Measurements from ENCODE around the gene CCDC18. TPM values are rescaled to one million over a fixed set of nuclear protein-coding genes. Genes with fewer than 3 reads are reported as not detected.
"Not testable (repeated sequence)": the region's sequence is repeated elsewhere in the genome, so short reads cannot be mapped to it uniquely, and the experiment has no call there.

CCDC18 gene
- total RNA-seq, 1 donor from 2014 or later, result 1.4 TPM

- Histone ChIP-seq H3K9me3 (no peaks in the 10 kb centered on the region), H3K36me3 (peaks cover 8 to 42% of the 10 kb centered on the region in 2 donors), H3K27ac (no peak overlapping the region), H3K4me1 (no peaks in the 10 kb centered on the region), H3K4me3 (no peak overlapping the region), H3K27me3 (no peaks in the 10 kb centered on the region)
- intact Hi-C loops (cut with DNase I), result no loop called here
- no peak for DNase-seq (ENCODE audit: low spot score in 2 of 2)
- TF ChIP-seq CTCF (IDR thresholded peaks at IDR 0.05), result no peak
Observed at GRCh38 chr1:93151474-93151873, 29.1 kb upstream of the CCDC18 start.

GRCh38 chr1:93152835-93153234 is 27.7 kb upstream of the CCDC18 start:
- H3K4me1 ChIP-seq, result no peaks in the 10 kb centered on the region
- TF ChIP-seq CTCF (IDR thresholded peaks at IDR 0.05), result no peak

GRCh38 chr1:93154898-93155297 is 25.6 kb upstream of the CCDC18 start:
- intact Hi-C loops (cut with DNase I), result no loop called here
- no peak overlapping the region for H3K4me3 ChIP-seq
- H3K36me3 ChIP-seq, result peaks cover 26 to 68% of the 10 kb centered on the region in 2 donors
- H3K27ac ChIP-seq, result no peak overlapping the region
- no peak for DNase-seq (ENCODE audit: low spot score in 2 of 2)
- TF ChIP-seq CTCF (IDR thresholded peaks at IDR 0.05), result no peak
- no peaks in the 10 kb centered on the region for H3K27me3 ChIP-seq
- no peaks in the 10 kb centered on the region for H3K9me3 ChIP-seq
- H3K4me1 ChIP-seq, result no peaks in the 10 kb centered on the region

More at GRCh38 chr1:93152835-93153234, 27.7 kb upstream of the CCDC18 start:
- Histone ChIP-seq H3K27ac (no peak overlapping the region), H3K9me3 (no peaks in the 10 kb centered on the region), H3K36me3 (peaks cover 15 to 52% of the 10 kb centered on the region in 2 donors), H3K4me3 (no peak overlapping the region), H3K27me3 (no peaks in the 10 kb centered on the region)
- intact Hi-C loops (cut with DNase I), result no loop called here
- no peak for DNase-seq (ENCODE audit: low spot score in 2 of 2)

GRCh38 chr1:93155335-93155734 is 25.2 kb upstream of the CCDC18 start:
- no peaks in the 10 kb centered on the region for H3K4me1 ChIP-seq
- DNase-seq (ENCODE audit: low spot score in 2 of 2), result no peak
- intact Hi-C loops (cut with DNase I), result no loop called here
- H3K36me3 ChIP-seq, result peaks cover 26 to 71% of the 10 kb centered on the region in 2 donors
- H3K27me3 ChIP-seq, result no peaks in the 10 kb centered on the region
- H3K4me3 ChIP-seq, result no peak overlapping the region
- TF ChIP-seq CTCF (IDR thresholded peaks at IDR 0.05), result no peak
- no peaks in the 10 kb centered on the region for H3K9me3 ChIP-seq
- H3K27ac ChIP-seq, result no peak overlapping the region

- H3K36me3 ChIP-seq, result peaks cover 26 to 45% of the 10 kb centered on the region in 2 donors
- no peak overlapping the region for H3K27ac ChIP-seq
- no peaks in the 10 kb centered on the region for H3K9me3 ChIP-seq
- H3K4me1 ChIP-seq, result no peaks in the 10 kb centered on the region
- no peak for DNase-seq (ENCODE audit: low spot score in 2 of 2)
- intact Hi-C loops (cut with DNase I), result no loop called here
- H3K27me3 ChIP-seq, result no peaks in the 10 kb centered on the region
- no peak for TF ChIP-seq CTCF (IDR thresholded peaks at IDR 0.05)
- H3K4me3 ChIP-seq, result no peak overlapping the region
Observed at GRCh38 chr1:93159337-93159736, 21.2 kb upstream of the CCDC18 start.

GRCh38 chr1:93163314-93163713 is 17.2 kb upstream of the CCDC18 start:
- H3K27me3 ChIP-seq; H3K27ac ChIP-seq; H3K4me1 ChIP-seq; DNase-seq (ENCODE audit: low spot score in 2 of 2); H3K4me3 ChIP-seq; intact Hi-C loops (cut with DNase I): not testable (repeated sequence)
- H3K36me3 ChIP-seq, result peaks cover 8 to 18% of the 10 kb centered on the region in 2 donors
- peaks cover 5 to 17% of the 10 kb centered on the region in 2 donors for H3K9me3 ChIP-seq
